ENCODE measurements around the gene FSTL3.
"Not testable (repeated sequence)": the region's sequence is repeated elsewhere in the genome, so short reads cannot be mapped to it uniquely, and the experiment has no call there.

Gene FSTL3

DNA sequence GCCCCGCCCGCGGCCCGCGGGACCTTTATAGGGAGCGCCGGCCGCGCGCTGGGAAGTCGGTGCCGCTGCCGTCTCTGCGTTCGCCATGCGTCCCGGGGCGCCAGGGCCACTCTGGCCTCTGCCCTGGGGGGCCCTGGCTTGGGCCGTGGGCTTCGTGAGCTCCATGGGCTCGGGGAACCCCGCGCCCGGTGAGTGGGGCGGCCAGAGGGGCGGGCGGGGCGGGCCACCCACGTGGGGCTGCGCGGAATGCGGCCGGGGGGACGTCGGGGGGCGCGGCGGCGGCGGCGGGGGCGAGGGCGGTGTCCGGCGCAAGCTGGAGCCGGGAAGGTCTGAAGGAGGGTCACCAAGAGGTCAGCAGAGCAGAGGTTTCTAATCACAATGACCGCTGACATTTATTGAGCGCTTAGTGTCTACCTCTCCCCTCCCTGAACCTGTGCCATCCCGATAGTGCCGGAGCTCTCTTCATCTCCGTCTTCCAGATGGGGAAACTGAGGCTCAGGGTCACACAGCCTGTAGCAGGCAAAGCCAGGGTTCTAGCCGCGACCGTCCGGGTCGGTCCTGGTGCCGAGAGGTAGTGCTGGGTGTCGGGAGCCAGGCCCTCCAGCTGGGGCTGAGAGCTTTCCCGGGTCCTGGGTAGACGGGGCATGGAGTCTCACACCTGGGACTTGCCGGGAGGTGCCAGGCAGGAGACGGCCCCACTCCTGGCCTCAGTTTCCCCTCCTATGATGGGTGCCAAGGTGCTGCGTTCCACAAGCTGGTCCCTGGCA lies at the start of gene FSTL3:
TSS of gene FSTL3 (plus strand) at position 54 of the 767 bp plus-strand sequence. CDS start at position 86, 32 bp downstream.
- no peak for DNase-seq

DNA sequence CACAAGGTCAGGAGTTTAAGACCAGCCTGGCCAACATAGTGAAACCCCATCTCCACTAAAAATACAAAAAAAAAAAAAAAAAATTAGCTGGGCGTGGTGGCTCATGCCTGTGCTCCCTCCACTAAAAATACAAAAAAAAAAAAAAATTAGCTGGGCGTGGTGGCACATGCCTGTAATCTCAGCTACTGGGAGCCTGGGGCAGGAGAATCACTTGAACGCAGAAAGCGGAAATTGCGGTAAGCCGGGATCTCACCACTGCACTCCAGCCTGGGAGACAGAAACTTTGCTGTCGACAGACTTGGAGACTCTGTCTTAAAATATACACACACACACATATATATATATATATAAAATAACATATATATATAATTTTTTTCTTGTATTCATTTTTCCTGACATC lies 49.6 kb upstream of the FSTL3 start:
- not testable (repeated sequence) for DNase-seq

DNA sequence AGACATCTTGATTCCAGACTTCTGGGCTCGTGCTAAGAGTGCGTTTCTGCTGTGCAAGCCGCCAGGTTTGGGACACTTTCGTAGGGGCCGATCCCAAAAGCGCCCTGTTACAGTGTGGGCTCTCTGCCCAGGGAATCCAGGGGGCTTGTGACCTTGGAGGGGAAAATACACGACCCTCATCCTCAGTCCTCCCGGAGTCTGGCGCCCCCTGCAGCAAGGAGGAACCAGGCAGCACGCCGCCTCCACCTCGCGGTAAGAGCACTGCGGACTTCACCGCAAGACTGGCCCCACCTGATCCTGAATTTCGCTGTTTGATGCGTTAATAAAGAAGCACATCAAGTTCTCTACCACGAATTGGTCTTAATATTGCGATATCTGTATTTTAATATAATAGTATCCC lies 48.0 kb upstream of the FSTL3 start:
- no peak for DNase-seq

DNA sequence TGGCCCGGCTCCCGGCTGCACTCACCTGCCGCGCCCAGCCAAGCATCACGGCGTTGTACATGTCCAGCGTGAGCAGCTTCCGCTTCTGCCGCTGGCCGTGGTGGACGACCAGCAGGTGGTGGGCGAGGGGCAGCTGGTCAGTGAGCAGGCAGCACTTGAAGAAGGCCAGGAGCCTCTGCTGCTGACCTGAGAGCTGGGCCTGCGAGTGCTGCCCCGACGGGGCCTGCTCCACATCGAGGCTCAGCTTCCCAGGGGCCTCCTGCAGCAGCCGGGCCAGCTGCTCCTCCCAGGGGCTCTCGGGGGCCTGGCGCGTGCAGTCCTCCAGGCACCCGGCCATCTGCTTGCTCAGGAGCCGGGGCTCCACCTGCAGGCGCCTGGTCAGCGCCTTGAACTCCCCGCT lies 46.7 kb upstream of the FSTL3 start:
- not testable (repeated sequence) for DNase-seq

DNA sequence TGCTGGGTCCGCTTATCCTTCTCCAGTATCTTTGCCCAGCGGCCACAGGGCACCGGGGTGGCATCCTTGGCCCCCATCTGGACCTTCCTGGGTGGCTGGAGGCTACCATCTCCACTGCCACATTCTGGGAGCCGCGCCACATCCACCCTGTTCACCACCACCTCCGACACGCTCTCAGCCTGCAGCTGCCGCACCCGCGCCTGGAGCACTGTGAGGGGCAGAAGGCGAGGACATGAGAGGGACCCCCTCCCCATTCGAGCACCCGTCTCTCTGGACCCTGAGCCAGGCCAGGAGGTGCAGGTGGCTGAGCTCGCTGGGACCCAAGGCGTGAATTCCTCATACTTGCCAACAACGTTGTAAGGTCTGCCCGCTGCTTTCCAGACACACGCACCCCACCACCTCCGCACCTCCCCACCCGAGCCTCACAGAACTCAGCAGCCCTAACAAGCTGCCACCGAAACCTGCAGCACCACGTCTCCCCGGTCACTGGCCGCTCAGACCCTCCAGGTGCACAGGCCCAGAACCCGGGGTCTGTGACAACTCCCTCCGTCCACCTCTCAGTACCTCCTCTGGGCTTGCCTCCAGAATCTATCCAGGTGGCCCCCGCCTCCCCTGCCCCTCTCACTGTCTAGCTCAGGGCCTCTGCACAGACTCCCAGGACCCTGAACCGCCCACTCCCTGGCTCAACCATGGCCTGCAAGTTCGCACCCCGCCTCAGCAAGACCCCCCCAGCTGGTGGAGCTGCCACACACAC lies 46.1 kb upstream of the FSTL3 start:
- DNase-seq = no peak

DNA sequence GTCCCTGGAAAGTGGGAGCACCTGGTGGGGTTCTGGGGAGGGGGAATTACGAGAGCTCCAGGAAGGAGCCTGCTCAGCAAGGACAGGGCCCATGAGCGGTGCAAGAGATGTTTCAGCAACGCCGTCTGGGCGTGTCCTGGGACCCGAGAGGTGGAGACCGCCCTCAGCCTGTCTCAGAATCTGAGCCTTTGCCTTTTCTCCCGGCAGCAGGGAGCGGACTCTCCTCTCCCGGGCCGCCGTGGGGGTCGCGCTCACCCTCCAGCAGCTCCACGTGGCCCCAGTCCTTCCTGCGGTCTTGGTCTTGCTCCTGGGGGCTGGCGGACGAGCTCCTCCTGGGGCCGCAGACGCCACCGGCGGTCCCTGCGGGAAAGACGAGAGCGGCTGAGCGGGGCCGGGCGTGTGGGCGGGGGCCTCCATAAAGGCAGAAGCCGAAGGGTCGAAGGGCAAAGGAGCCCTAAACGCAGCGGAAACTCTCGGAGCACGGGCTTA lies 43.6 kb upstream of the FSTL3 start:
- no peak for DNase-seq

DNA sequence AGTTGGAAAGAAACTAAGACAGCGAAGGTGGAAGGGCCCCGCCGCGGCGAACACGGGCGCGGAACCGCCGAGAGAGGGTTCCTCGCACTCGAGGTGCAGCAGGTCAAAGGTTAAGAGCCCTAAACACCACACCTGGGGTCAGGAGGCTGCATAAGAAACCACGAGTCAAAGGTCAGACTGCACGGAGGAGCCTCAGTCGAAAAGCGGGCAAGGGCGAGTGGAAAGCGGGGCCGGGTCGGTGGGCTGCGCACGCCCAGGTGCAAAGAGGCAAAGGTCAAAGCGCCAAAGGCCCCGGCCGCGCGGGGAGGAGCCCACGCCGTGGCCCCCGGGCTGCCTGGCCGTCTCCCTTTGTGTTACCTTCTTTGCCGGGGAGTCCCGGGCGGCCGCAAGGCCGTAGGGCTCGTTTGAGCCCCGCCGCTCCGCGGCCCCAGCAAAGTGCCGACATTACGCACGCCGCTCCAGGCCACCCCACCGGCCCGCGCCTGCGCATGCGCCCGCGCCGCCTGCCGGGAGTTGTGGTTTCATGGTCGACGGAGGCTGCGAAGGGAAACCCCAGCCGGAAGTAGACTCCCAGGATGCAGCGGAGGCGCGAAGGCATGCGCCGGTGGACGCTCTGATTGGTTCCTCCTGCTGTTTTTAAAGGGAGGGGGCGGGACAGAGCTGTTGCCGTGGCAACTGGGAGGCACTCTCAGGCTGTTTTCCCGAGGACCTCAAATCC lies 43.0 kb upstream of the FSTL3 start, which contains the start of gene POLRMT:
TSS of gene POLRMT (minus strand) at position 470 of the 718 bp plus-strand sequence. CDS start at position 445, 25 bp downstream.
- peak; percentile 94 for DNase-seq

DNA sequence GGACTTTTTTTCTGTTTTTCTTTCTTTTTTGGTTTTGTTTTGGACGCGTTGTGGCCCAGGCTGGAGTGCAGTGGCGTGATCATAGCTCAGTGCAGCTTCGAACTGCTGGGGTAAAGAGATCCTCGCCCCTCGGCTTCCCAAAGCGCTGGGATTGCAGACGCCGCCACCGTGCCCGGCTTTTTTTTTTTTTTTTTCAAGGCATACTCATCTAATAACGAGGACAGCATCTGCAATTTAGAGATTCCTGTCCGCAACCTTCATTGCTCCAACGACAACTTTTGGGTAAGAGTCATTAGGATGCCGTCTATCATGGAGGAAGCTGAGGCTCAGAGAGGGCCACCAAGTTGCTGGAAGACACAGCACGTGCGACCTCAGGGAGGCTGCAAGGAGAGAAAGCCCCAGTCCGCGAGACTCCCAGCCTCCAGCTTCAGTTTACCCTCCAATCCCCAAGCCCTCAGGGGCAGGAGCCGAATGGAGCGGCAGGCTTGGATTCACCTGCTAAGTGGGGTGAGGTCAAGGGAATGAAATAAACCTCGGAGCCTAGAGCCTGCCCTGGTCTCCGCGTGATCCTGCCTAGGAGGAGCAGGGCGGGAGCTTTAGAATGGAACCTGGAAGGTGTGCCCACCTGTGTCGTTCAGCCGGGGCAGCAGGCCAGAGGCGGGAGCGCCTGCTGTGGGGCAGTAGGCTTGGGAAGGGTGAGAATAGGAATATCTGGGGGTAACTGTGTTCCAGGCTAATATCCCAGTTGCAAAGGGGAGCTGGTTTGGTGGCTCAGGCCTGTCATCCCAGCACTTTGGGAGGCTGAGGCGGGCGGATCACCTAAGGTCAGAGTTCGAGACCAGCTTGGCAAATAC lies 42.2 kb upstream of the FSTL3 start:
- no peak for DNase-seq

DNA sequence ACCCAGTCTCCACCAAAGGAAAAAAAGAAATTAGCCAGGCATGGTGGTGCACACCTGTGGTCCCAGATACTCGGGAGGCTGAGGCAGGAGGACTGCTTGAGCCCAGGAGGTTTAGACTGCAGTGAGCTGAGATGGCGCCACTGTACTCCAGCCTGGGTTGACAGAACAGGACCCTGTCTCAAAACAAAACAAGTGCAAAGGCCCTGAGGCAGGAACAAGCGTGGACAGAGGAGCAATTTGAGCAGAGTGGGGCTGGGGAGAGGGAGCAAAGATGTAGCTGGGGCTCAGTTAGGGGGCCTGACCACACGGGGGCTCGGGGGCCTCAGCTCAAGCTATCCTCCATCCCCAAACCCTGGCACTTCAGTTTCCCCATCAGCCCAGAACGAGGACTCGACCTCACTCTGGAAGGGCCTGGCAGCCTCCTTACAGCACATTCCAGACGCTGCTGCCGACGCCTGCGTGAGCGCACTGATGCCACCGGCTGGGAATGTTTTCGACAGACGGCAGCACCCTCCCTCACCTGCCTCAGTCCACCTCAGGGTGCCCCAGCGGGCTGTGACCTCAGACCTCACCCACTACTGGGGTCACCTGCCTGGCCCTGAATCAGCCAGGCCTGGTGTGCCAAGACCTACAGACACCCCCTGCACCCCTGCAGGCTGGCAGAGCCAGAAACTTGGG lies 41.1 kb upstream of the FSTL3 start:
- DNase-seq = no peak

DNA sequence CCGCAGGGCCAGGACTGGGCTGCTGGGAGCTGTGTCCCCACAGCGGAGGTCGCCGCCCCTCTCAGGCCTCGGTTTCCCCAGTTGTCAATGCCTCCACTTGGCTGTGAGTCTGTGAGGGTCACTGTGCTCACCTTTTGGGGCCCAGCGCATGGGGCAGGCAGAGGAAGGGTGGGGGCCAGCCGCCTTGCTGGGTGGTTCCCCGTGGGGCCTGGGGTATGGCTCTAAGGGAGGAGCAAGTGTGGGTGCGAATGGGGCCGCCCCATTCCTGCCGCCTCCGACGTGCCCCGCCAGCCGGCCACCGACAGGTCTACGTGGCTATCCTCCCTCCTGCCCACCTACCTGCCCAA lies 37.3 kb upstream of the FSTL3 start:
- no peak for DNase-seq

DNA sequence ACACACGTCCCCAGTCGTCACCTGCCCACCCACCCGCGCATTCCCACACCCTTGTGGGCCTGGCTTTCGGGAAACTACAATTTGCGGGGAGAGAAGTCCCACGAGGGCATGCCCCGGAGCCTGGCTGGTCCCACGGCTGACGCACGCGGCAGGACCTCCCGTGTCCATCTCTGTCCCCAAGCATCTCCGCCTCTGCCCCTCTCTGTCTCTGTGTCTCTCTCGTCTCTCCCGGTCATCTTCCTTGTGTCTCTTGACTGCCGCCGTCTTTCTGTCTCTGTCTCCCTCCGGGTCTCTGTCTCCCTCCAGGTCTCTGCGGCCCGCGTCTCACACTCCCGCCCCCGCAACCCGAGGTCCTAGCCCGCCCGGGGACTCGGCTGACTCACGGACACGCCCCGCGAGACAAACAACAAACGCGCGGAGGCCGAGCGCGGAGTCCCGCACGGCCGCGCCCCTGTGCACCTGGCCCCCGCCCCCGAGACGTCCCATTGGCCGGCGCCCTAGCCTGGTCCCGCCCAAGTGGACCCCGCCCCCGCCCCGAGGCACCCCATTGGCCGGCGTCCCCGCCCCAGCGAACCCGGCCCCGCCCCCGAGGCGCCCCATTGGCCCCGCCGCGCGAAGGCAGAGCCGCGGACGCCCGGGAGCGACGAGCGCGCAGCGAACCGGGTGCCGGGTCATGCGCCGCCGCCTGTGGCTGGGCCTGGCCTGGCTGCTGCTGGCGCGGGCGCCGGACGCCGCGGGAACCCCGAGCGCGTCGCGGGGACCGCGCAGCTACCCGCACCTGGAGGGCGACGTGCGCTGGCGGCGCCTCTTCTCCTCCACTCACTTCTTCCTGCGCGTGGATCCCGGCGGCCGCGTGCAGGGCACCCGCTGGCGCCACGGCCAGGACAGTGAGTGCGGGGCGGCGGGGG lies 36.7 kb upstream of the FSTL3 start, which contains the start of gene FGF22:
TSS of gene FGF22 (plus strand) at position 627 of the 908 bp plus-strand sequence. CDS start at position 674, 47 bp downstream.
- peak; percentile 72 for DNase-seq

DNA sequence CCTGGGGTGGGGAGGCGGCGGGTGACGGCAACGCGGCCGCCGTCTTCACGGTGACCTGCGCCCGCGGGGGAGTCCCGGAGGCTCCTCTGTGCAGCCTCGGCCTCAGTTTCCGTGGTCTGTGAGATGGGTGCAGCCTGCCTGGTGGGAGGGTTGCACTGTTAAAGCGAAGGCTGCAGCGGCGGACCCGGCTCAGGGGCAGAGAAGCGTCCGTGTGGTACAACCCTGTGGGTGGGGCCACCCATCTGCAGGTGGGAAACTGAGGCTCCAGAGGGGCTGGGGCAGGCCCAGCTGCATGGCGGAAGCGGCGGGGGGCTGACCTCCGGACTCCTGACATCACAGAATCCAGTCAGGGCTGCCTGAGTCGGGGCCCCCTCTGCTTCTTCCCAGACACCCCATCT lies 36.0 kb upstream of the FSTL3 start:
- no peak for DNase-seq

DNA sequence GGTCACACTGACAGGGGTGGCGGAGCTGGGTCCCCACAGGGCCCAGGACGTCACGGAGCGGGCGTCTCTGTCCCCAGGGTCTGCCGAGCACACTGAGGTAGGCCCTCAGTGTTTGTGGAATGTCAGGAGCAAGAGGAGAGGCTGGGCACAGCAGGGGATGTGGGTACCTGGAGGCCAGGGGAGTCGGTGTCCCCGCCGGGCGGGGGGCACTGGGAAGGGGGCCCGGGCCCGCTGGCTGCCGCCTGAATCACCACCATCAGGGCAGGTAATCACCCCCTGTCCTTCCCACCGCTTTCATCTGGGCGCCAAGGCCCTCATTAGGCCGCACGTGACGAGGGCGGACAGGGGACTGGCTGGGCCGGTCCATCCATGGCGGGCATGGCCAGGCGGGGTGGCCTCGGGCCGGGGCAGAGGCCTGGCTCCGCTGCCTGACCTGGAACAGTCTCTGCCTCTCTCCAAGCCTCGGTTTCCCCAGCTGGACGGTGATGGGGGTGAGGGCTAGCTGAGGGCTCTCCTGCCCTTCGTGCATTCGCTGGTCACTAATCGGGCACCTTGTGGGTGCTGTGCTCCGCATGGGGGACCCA lies 35.5 kb upstream of the FSTL3 start:
- DNase-seq = no peak

DNA sequence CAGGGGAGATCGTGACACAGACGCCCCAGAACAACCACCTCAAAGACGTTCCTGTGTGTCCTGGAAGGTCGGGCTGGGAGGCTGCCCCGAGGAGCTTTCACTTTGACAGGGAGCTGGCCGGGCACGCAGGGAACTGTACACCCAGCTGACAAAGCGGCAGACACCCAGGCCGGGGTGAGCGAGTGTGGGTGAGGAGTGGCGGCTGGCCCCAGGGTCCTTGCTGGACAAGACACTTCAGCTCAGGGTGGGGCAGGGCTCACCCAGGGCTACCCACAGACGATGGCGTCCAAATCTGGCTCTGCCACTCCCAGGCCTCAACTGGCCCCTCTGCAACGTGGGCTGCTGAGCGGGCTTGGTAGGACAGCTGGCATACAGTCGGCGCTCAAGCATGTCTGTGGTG lies 34.5 kb upstream of the FSTL3 start:
- DNase-seq = no peak

DNA sequence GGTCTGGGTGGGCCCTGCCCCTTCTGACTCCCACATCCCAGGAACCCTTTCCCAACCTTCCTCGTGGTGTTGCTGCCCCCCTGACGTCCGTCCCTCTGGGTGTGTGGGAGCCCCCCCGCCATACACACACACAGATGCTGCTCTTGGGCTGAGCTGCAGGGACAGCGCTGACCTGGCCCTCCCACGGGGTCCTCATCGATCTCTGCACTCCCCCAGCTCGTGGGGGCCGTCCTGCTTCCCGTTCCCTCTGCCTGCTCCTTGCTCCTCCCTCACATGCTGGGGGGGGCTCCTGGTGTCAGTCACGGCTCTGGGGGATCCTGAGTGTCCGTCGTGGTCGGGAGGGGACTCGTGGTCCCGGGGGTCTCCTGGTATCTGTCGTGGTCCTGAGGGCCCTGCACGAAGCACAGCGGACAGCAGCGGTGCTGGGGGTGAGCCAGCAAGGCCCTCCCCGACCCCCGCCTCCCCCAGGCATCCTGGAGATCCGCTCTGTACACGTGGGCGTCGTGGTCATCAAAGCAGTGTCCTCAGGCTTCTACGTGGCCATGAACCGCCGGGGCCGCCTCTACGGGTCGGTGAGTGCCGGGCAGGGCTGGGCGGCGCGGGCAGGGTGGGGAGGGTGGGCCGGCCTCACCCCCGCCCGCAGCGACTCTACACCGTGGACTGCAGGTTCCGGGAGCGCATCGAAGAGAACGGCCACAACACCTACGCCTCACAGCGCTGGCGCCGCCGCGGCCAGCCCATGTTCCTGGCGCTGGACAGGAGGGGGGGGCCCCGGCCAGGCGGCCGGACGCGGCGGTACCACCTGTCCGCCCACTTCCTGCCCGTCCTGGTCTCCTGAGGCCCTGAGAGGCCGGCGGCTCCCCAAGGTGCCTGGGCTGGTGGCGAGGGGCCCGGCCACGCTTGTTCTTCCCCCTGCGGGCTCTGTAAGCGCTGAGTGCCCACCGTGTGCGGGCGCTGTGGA lies 33.1 kb upstream of the FSTL3 start:
- no peak for DNase-seq

DNA sequence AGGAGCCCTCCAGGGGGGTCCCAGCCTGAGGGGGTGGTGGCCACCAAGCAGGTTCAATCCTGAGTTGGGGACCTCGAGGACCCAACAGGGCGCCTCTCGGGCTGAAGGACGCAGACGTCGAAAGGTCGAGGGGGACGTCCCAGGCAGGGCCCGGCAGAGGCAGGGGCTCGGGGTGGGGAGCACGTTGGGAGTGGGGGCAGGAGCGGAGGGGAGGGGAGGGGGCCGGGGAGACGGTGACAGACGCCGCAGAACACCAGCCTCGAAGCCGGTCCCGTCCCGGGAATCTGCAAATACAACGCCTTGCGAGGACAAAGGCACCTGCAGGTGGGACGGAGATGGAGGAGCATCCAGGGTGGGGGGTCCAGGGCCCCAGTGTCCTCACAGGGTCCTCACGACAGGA lies 32.5 kb upstream of the FSTL3 start:
- DNase-seq = no peak

DNA sequence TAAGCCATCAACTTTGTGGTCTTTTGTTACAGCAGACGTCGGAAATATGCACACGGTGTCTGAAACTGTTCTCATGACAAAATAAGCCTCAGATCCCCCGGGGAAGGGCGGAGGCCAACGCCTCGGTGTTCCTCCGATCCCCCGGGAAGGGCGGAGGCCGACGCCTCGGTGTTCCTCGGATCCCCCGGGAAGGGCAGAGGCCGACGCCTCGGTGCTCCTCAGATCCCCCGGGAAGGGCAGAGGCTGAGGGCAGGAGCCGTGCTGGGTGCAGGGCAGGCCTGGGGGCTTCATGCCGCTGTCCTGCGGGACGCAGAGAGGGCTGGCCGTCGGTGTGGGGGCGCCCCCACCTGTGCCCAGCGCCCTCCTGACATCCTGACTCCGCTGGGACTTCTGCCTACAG lies 31.8 kb upstream of the FSTL3 start:
- no peak for DNase-seq

DNA sequence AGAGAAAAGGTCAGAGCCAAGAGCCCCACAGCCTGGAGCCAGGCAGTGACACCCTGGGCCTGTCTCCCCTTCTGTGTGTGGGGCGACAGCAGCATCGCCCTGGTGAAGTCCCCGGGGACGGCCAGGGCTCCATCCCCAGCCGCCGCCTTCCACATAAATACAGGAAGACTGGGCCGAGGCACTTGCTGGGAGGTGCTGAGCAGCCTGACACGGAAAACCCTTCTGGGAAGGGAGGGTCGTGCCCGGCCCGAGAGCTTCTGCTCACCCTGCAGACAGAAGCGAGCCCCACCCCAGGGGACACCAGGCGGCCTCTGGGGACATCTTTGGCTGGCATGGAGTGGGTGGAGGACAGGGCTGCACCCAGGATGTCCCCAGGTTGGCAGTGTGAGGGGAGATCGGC lies 31.4 kb upstream of the FSTL3 start:
- no peak for DNase-seq

All from GDM1 (cell line).